ENCODE data around the gene PLXNB2.

The PLXNB2 gene

GRCh38 chr22:50225200-50225969, 82.1 kb downstream of the PLXNB2 start:
- no peak for DNase-seq
